Gastrocnemius medialis (tissue), 4 donors: ENCODE measurements around the gene LYPD4.

Experiments
- POLR2A ChIP-seq, 2 donors: fragments of 450-650 bp; IDR thresholded peaks; one replicate each; pipeline ENCODE4 v1.6.1; 2017; ENCODE audit warnings: antibody characterized with exemption in 2 of 2, mild to moderate bottlenecking in 2 of 2, moderate library complexity in 2 of 2
- TF ChIP-seq, protein P1 (sequence below), 5 experiments: fragments of 450-650 bp in 3 of 5; fragments of 200-600 bp in 2 of 5; sonication (generic) in 2 of 5; IDR thresholded peaks in 4 of 5; conservative IDR thresholded peaks in 1 of 5; 1 replicate in 4 of 5; 2 replicates in 1 of 5; pipeline ENCODE4 v1.5.1; 2016 to 2019; ENCODE audit warnings: antibody characterized with exemption in 5 of 5, mild to moderate bottlenecking in 3 of 5, moderate library complexity in 3 of 5

DNA sequence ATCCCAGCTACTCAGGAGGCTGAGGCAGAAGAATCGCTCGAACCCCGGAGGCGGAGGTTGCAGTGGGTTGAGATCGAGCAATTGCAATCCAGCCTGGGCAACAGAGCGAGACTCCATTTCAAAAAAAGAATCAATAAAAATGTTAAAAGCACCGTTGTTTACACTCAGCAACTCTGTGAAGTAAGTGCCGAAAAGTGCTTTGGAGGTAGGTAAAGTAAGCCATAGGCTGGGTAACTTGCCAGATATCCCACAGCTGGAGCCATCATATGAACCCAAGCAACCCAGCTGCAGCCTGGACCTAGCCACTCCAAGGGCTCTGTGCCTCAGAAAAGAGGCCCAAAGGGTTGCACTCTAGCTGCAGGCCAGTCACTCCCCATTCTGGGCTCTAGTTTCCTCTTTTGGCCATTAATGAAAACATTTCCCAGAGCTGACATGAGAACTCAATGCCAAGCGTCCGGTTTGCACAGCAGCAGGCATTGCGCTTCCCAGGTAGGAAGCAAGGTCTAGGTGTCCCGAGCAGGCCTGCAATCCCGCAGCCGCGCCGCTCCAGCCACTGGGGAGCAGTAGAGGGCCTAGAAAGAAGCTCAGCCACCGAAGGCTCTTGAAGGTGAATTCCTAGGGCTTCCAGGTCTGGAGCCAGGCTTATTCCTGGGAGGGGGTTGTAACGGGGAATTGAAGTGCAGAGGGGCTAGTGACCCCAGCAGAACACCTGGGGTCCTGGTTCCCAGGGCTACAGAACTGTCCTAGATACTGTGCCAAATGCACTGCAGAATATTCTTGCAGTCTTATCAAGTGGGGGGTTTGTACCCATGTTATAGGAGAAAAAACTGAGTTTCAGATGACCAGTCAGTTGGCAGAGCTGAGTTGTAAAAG lies 28.5 kb upstream of the LYPD4 start:
- TF ChIP-seq POLR2A (IDR thresholded peaks at IDR 0.05) = no peak
- TF ChIP-seq, protein P1, sequence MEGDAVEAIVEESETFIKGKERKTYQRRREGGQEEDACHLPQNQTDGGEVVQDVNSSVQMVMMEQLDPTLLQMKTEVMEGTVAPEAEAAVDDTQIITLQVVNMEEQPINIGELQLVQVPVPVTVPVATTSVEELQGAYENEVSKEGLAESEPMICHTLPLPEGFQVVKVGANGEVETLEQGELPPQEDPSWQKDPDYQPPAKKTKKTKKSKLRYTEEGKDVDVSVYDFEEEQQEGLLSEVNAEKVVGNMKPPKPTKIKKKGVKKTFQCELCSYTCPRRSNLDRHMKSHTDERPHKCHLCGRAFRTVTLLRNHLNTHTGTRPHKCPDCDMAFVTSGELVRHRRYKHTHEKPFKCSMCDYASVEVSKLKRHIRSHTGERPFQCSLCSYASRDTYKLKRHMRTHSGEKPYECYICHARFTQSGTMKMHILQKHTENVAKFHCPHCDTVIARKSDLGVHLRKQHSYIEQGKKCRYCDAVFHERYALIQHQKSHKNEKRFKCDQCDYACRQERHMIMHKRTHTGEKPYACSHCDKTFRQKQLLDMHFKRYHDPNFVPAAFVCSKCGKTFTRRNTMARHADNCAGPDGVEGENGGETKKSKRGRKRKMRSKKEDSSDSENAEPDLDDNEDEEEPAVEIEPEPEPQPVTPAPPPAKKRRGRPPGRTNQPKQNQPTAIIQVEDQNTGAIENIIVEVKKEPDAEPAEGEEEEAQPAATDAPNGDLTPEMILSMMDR (IDR thresholded peaks at IDR 0.05 in 4 of 5, conservative IDR thresholded peaks at IDR 0.05 in 1 of 5) = peak in 2 of 5 experiments; percentile 39 to 58
